Heart right ventricle (tissue), 16 donors: ENCODE measurements around the gene HMSD. TPM values are rescaled to one million over a fixed set of nuclear protein-coding genes. Genes with fewer than 3 reads are reported as not detected.

Experiments
- ATAC-seq, 8 donors: fragments of 200-7000 bp; cut with Tn5 transposase; one replicate each; pipeline ENCODE4 v1.9.1; 2020; ENCODE audit warnings: mild to moderate bottlenecking in 8 of 8, moderate library complexity in 8 of 8, moderate number of reproducible peaks in 1 of 8
- DNase-seq, 2 donors: peaks; one replicate each; pipeline ENCODE4 v3.0.0-alpha.2; 2020
- H3K27ac ChIP-seq, 10 donors: fragments of 200-600 bp; sonication (generic) in 2 of 10; one replicate each; pipeline versions ENCODE4 v1.5.0 to v1.8.0; 2020 to 2022; ENCODE audit warnings: mild to moderate bottlenecking in 3 of 10
- H3K27me3 ChIP-seq, 7 donors: fragments of 200-600 bp; one replicate each; pipeline ENCODE4 v1.8.0; 2021 to 2022; ENCODE audit warnings: mild to moderate bottlenecking in 2 of 7
- H3K36me3 ChIP-seq, 9 donors: fragments of 200-600 bp; sonication (generic) in 1 of 9; one replicate each; pipeline versions ENCODE4 v1.5.0 to v1.8.0; 2020 to 2022; ENCODE audit warnings: mild to moderate bottlenecking in 2 of 9
- H3K4me1 ChIP-seq, 9 donors: fragments of 200-600 bp; sonication (generic) in 1 of 9; one replicate each; pipeline versions ENCODE4 v1.5.0 to v1.8.0; 2020 to 2022; ENCODE audit warnings: mild to moderate bottlenecking in 4 of 9
- H3K4me3 ChIP-seq, 10 donors: fragments of 200-600 bp; sonication (generic) in 2 of 10; one replicate each; pipeline versions ENCODE4 v1.5.0 to v1.8.0; 2020 to 2022; ENCODE audit warnings: mild to moderate bottlenecking in 7 of 10, moderate library complexity in 2 of 10
- H3K9me3 ChIP-seq, 11 donors: fragments of 200-600 bp in 10 of 11; sonication (generic) in 2 of 11; one replicate each; pipeline versions ENCODE4 v1.5.0 to v1.8.0; 2013 to 2022; ENCODE audit warnings: mild to moderate bottlenecking in 2 of 11, control low read depth in 1 of 11, moderate library complexity in 1 of 11
- CTCF ChIP-seq, 9 donors: fragments of 200-600 bp; sonication (generic) in 2 of 9; IDR thresholded peaks; one replicate each; pipeline versions ENCODE4 v1.5.0 to v1.8.0; 2021 to 2022; ENCODE audit warnings: antibody characterized with exemption in 9 of 9, mild to moderate bottlenecking in 5 of 9, moderate library complexity in 1 of 9
- WGBS, 2 donors: extraction: QIAGEN DNeasy Blood & Tissue Kit; methylation state at CpG; one replicate each; pipeline ENCODE4 v1.1.7; 2013; ENCODE audit warnings: inconsistent platforms in 1 of 2; 5-methylcytosine and 5-hydroxymethylcytosine counted together
- intact Hi-C, 10 donors: fragments of 100-400 bp; cut with DNase I; formaldehyde crosslinking; loops; one replicate each; pipeline versions ENCODE4 v1.11.1 to v1.14.2; 2022
- polyA plus RNA-seq, 2 donors: library from polyadenylated mRNA; stranded (reverse); fragments of 200-250 nt; gene quantifications; one replicate each; pipeline ENCODE4 v1.2.3, GENCODE V29; 2013
- total RNA-seq, 10 donors: library from RNA; stranded (reverse); fragmentation: NEBNext Ultra II Directional in 3 of 10; extraction: Animal tissue kit (Norgen Biotek cat#: 25700) in 3 of 10; gene quantifications; one replicate each; pipeline versions ENCODE4 v1.2.1 to v1.2.4, GENCODE V29; 2021 to 2023
- donor health status: Arrhythmogenic right ventricular cardiomyopathy.
- donor health status: ischemic (EF 13 %, LVEDD 7.1; RV severe dilation, severe dysfunction).
- donor health status: healthy with polysubstance abuse.
- donor health status: DM: no; HTN: yes; CAD: no.
- donor health status: DM: no; HTN: no; CAD: no.
- donor health status: ischemic (EF 25% LVEDD 6.9; RV normal size, moderate dysfunction).
- donor health status: ischemic (EF 25% LVEDD 5.7; RV mildly dilated, moderate dysfunction).
- donor health status: healthy.
- donor health status: DM: yes; HTN: yes; CAD: no.
- donor health status: Ischemic cardiomyopathy.
- donor health status: ischemic (EF 35%, LVEDD 5.7; RV mildly dilated, moderate dysfunction).
- donor health status: nonischemic (EF 11% LVEDD 7.7; RV severe dilation, severe dysfunction).
- donor health status: DM: yes; HTN: yes; CAD: no.
- donor health status: PGD.
- donor health status: ischemic (EF 29% LVEDD 5.4; RV normal size, mild dysfunction).
- donor health status: nonischemic (EF 23%, LVEDD 6.1; RV moderate dilation, normal function).

Gene HMSD
- total and polyA plus RNA-seq, 12 donors: 0.03 to 0.88 (median 0.35) TPM; not detected in 8

DNA sequence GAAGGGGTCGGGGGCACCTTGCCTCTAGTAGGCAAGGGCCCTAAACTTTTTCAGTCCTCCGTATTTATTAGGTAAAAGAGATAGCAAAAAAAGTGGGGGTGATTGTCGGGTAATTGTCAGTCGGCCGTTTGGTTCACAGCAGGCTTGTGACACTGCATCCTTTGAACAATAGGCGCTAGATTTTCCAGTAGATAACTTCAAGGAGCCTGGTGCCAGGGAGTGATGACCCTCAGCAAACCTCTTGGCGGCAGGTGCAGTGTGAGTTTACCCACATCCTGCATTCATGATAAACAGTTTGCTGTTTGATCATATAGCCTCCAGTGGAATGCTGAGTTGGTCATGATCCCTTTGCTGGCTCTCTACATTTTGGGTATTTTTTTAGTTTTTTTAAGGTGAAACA lies 43.6 kb downstream of the HMSD start:
- H3K9me3 ChIP-seq: peaks cover 0 to 18% (median 0%) of the 10 kb centered on the region in 11 donors
- 82% methylated on average over 7 of the region's 7 CpGs for WGBS, 2 donors
- intact Hi-C loops: loop anchor here in 1 of 10 donors (5.0 kb wide), 1 partner anchor 475 kb away; no protein-coding TSS in a partner anchor
- H3K27ac ChIP-seq: no peak overlapping the region
- DNase-seq: no peak
- no peaks in the 10 kb centered on the region for H3K4me1 ChIP-seq
- peaks cover 0 to 17% (median 0%) of the 10 kb centered on the region in 9 donors for H3K36me3 ChIP-seq
- TF ChIP-seq CTCF (IDR thresholded peaks at IDR 0.05): no peak
- no peak overlapping the region for H3K4me3 ChIP-seq
- H3K27me3 ChIP-seq: no peaks in the 10 kb centered on the region
- ATAC-seq: no peak

- H3K4me1 ChIP-seq: no peaks in the 10 kb centered on the region
- peak in 1 of 2 donors; percentile 23 for DNase-seq
- peak; percentile 74 to 89 (median 86) for TF ChIP-seq CTCF (IDR thresholded peaks at IDR 0.05)
- H3K9me3 ChIP-seq: peaks cover 0 to 18% (median 0%) of the 10 kb centered on the region in 11 donors
- no peaks in the 10 kb centered on the region for H3K27me3 ChIP-seq
- intact Hi-C loops: loop anchor here in 3 of 10 donors (1.0 to 5.0 kb wide), 2 partner anchors 41 to 478 kb away; no protein-coding TSS in a partner anchor
- H3K36me3 ChIP-seq: no peaks in the 10 kb centered on the region
- H3K4me3 ChIP-seq: no peak overlapping the region
- 15 to 18% methylated on average over 6 of the region's 6 CpGs for WGBS, 2 donors
- no peak overlapping the region for H3K27ac ChIP-seq
- peak in 4 of 8 donors; percentile 44 to 69 (median 52) for ATAC-seq
Measured at GRCh38 chr18:63994783-63995399, 45.8 kb downstream of the HMSD start.

DNA sequence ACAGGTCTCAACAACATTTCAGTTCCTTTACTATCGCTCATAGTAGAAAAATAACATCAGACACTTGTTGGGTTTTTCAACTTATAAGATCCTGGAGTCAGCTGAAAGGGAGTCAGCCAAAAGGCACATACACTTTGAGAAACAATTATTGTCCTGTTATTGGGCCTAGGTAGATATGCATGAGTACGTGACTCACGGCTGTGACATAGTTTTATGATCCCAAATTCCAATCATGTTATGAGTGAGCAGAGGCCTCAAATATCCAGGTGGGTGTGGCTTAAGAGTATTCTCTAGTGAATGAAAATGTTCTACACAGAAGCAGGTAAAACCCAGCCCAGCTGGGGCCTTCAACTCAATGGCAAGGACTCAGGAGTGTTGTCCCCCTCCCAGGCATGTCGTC lies 47.9 kb downstream of the HMSD start:
- ATAC-seq (no peak), DNase-seq (no peak)
- Histone ChIP-seq H3K36me3 (no peaks in the 10 kb centered on the region), H3K27me3 (peaks cover 0 to 9% (median 6%) of the 10 kb centered on the region in 7 donors), H3K9me3 (peaks cover 0 to 18% (median 0%) of the 10 kb centered on the region in 11 donors), H3K4me1 (no peaks in the 10 kb centered on the region), H3K4me3 (no peak overlapping the region), H3K27ac (no peak overlapping the region)
- 80 to 88% methylated on average over 4 of the region's 4 CpGs for WGBS, 2 donors
- intact Hi-C loops: loop anchor here in 1 of 10 donors (5.0 kb wide), 1 partner anchor 480 kb away; no protein-coding TSS in a partner anchor
- TF ChIP-seq CTCF (IDR thresholded peaks at IDR 0.05): no peak

DNA sequence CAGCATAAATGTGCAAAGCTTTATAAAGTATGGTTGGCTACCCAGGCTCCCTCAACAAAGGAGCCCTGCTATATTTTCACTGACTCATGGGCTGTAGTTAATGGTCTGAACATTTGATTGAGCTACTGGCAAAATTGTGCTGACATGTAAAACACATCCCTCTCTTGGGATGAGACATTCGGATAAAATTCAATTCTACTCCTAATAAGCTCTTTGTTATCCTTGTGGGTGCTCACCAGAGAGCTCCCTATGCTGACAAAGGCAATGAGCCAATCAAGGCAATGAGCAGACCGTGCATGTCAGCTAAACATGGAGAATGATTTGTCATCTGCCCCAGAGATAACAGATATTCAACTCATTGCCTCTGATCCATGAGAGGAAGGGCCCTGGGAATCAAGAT lies 48.5 kb downstream of the HMSD start:
- DNase-seq: no peak
- H3K9me3 ChIP-seq: peaks cover 0 to 18% (median 0%) of the 10 kb centered on the region in 11 donors
- peaks cover 0 to 14% (median 8%) of the 10 kb centered on the region in 7 donors for H3K27me3 ChIP-seq
- WGBS, 2 donors: 69 to 70% methylated on average over 2 of the region's 2 CpGs
- no peak for TF ChIP-seq CTCF (IDR thresholded peaks at IDR 0.05)
- intact Hi-C loops: loop anchor here in 1 of 10 donors (5.0 kb wide), 1 partner anchor 480 kb away; no protein-coding TSS in a partner anchor
- no peaks in the 10 kb centered on the region for H3K4me1 ChIP-seq
- H3K4me3 ChIP-seq: no peak overlapping the region
- no peaks in the 10 kb centered on the region for H3K36me3 ChIP-seq
- no peak overlapping the region for H3K27ac ChIP-seq
- ATAC-seq: no peak
